Esophagus squamous epithelium (tissue), 4 donors: ENCODE data around the gene ITPK1.

ENCODE experiments used
- POLR2A ChIP-seq, 4 donors: fragments of 450-650 bp; IDR thresholded peaks; one replicate each; pipeline ENCODE4 v1.6.1; 2017; ENCODE audit warnings: antibody characterized with exemption in 4 of 4, mild to moderate bottlenecking in 4 of 4, moderate library complexity in 3 of 4
- TF ChIP-seq, protein P1 (sequence below), 6 experiments: fragments of 450-650 bp in 4 of 6; fragments of 200-600 bp in 2 of 6; sonication (generic) in 2 of 6; IDR thresholded peaks; one replicate each; pipeline ENCODE4 v1.5.1; 2016 to 2019; ENCODE audit warnings: antibody characterized with exemption in 6 of 6, mild to moderate bottlenecking in 4 of 6, moderate library complexity in 4 of 6

DNA sequence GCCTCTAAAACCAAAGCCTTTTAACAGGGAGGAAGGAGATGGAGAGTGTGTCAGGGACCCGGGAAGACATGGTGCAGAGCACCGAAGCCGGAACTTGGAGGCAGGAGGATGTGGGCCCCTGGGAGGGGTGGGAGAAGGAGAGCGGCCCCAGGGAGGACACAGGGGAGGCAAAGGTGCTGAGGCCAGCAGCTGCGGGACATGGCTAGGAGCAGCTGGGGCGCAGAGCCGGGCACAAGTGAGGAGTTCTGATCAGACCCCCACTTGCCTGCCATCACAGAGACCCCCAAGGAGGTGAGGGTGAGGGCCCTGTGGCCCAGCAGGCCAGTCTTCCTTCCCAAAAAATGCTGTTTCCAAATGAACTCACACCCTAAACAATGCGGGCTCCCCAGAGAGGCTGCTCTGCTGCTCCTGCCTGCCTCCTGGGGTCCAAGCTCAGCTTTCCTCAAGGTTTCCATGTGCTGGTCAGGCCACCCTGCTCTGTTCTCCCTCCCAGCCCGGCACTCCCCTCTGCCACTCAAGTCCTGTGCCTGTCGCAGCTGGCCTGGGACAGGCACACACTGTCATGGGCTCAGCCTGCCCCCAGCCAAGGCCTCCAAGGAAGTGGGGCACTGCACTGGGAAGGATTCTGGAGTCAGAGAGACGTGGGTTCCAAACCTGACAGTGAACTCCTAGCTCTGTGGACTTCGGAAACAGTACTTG lies 168.7 kb downstream of the ITPK1 start:
- TF ChIP-seq POLR2A (IDR thresholded peaks at IDR 0.05): no peak
- TF ChIP-seq, protein P1, sequence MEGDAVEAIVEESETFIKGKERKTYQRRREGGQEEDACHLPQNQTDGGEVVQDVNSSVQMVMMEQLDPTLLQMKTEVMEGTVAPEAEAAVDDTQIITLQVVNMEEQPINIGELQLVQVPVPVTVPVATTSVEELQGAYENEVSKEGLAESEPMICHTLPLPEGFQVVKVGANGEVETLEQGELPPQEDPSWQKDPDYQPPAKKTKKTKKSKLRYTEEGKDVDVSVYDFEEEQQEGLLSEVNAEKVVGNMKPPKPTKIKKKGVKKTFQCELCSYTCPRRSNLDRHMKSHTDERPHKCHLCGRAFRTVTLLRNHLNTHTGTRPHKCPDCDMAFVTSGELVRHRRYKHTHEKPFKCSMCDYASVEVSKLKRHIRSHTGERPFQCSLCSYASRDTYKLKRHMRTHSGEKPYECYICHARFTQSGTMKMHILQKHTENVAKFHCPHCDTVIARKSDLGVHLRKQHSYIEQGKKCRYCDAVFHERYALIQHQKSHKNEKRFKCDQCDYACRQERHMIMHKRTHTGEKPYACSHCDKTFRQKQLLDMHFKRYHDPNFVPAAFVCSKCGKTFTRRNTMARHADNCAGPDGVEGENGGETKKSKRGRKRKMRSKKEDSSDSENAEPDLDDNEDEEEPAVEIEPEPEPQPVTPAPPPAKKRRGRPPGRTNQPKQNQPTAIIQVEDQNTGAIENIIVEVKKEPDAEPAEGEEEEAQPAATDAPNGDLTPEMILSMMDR (IDR thresholded peaks at IDR 0.05): no peak
